Liver (tissue), 9 donors: Measurements from ENCODE around the gene HS3ST6. TPM values are rescaled to one million over a fixed set of nuclear protein-coding genes. Genes with fewer than 3 reads are reported as not detected.

Experiments
- DNase-seq: peaks from one replicate; pipeline ENCODE4 v3.0.0-alpha.2; 2017; ENCODE audit warnings: low spot score
- H3K27ac ChIP-seq, 2 donors: one replicate each; pipeline ENCODE4 v1.7.0; 2013; ENCODE audit warnings: inconsistent platforms in 2 of 2, low read length in 2 of 2, control low read depth in 1 of 2, low read depth in 1 of 2, mild to moderate bottlenecking in 1 of 2
- H3K27me3 ChIP-seq, 4 donors: one replicate each; pipeline versions ENCODE4 v1.6.1 to v1.7.0; 2013; ENCODE audit warnings: low read length in 3 of 4, inconsistent platforms in 1 of 4, mild to moderate bottlenecking in 1 of 4, moderate library complexity in 1 of 4; ENCODE audit not compliant: control insufficient read depth in 4 of 4, insufficient read depth in 4 of 4
- H3K36me3 ChIP-seq, 4 donors: one replicate each; pipeline versions ENCODE4 v1.6.1 to v1.7.0; 2013; ENCODE audit warnings: low read length in 3 of 4, mild to moderate bottlenecking in 3 of 4, low read depth in 1 of 4, moderate library complexity in 1 of 4; ENCODE audit not compliant: control insufficient read depth in 4 of 4, insufficient read depth in 3 of 4
- H3K4me1 ChIP-seq, 4 donors: one replicate each; pipeline versions ENCODE4 v1.6.1 to v1.7.0; 2013; ENCODE audit warnings: low read length in 3 of 4, mild to moderate bottlenecking in 3 of 4, moderate library complexity in 1 of 4; ENCODE audit not compliant: control insufficient read depth in 4 of 4, insufficient read depth in 4 of 4
- H3K4me3 ChIP-seq, 3 donors: one replicate each; pipeline versions ENCODE4 v1.6.1 to v1.7.0; 2013; ENCODE audit warnings: low read length in 3 of 3, control low read depth in 1 of 3, low read depth in 1 of 3, mild to moderate bottlenecking in 1 of 3
- H3K9ac ChIP-seq, 2 donors: one replicate each; pipeline ENCODE4 v1.7.0; 2013; ENCODE audit warnings: low read length in 2 of 2, mild to moderate bottlenecking in 2 of 2, moderate library complexity in 2 of 2, control low read depth in 1 of 2, low read depth in 1 of 2
- H3K9me3 ChIP-seq, 4 donors: one replicate each; pipeline versions ENCODE4 v1.6.1 to v1.7.0; 2013; ENCODE audit warnings: low read length in 3 of 4; ENCODE audit not compliant: control insufficient read depth in 4 of 4
- FOXA1 ChIP-seq: IDR thresholded peaks from 2 replicates; pipeline ENCODE4 v1.6.1; 2016; ENCODE audit warnings: antibody characterized with exemption
- FOXA2 ChIP-seq: IDR thresholded peaks from 2 replicates; pipeline ENCODE4 v1.6.1; 2016; ENCODE audit warnings: antibody characterized with exemption
- GABPA ChIP-seq, 2 donors: IDR thresholded peaks in 1 of 2; conservative IDR thresholded peaks in 1 of 2; 2 replicates each; pipeline ENCODE4 v1.6.1; 2016; ENCODE audit warnings: antibody characterized with exemption in 2 of 2, mild to moderate bottlenecking in 1 of 2, moderate library complexity in 1 of 2
- HNF4A ChIP-seq, 2 donors: conservative IDR thresholded peaks; 2 replicates each; pipeline ENCODE4 v1.6.1; 2016; ENCODE audit warnings: antibody characterized with exemption in 2 of 2, mild to moderate bottlenecking in 2 of 2
- HNF4G ChIP-seq: IDR thresholded peaks from 2 replicates; pipeline ENCODE4 v1.6.1; 2016; ENCODE audit warnings: antibody characterized with exemption
- JUND ChIP-seq, 2 donors: IDR thresholded peaks; 2 replicates each; pipeline ENCODE4 v1.6.1; 2016; ENCODE audit warnings: antibody characterized with exemption in 2 of 2
- NR2F2 ChIP-seq: IDR thresholded peaks from 2 replicates; pipeline ENCODE4 v1.6.1; 2016; ENCODE audit warnings: antibody characterized with exemption
- SP1 ChIP-seq: IDR thresholded peaks from 2 replicates; pipeline ENCODE4 v1.6.1; 2018; ENCODE audit warnings: antibody characterized with exemption, mild to moderate bottlenecking
- TAF1 ChIP-seq: conservative IDR thresholded peaks from 2 replicates; pipeline ENCODE4 v1.6.1; 2016; ENCODE audit warnings: antibody characterized with exemption, mild to moderate bottlenecking
- YY1 ChIP-seq: IDR thresholded peaks from 2 replicates; pipeline ENCODE4 v1.6.1; 2016; ENCODE audit warnings: antibody characterized with exemption, mild to moderate bottlenecking
- WGBS: extraction: QIAGEN DNeasy Blood & Tissue Kit; methylation state at CpG from one replicate; pipeline ENCODE4 v1.1.7; 2013; 5-methylcytosine and 5-hydroxymethylcytosine counted together
- polyA plus RNA-seq, 2 donors: library from polyadenylated mRNA; stranded (reverse) in 1 of 2; unstranded in 1 of 2; fragments of 200-250 nt in 1 of 2; fragments of >200 nt in 1 of 2; fragmentation: Nextera tagmentation in 1 of 2; extraction: Ambion mirVana in 1 of 2; gene quantifications; one replicate each; pipeline versions ENCODE4 v1.2.1 to v1.2.3, GENCODE V29; 2013 to 2015
- total RNA-seq, 2 donors: library from RNA; depleted of rRNA; stranded (reverse); fragments of >200 nt; gene quantifications; one replicate each; pipeline ENCODE4 v1.2.3, GENCODE V29; 2014
- TF ChIP-seq, protein P1 (sequence below): IDR thresholded peaks from 2 replicates; pipeline ENCODE4 v1.6.1; 2016; ENCODE audit warnings: antibody characterized with exemption
- TF ChIP-seq, protein P2 (sequence below): IDR thresholded peaks from 2 replicates; pipeline ENCODE4 v1.6.1; 2016; ENCODE audit warnings: antibody characterized with exemption
- TF ChIP-seq, protein P3 (sequence below): fragments of 150-350 bp; IDR thresholded peaks from 2 replicates; pipeline ENCODE4 v1.5.1; 2017; ENCODE audit warnings: improper control_type of control experiment, low read depth, low read length; ENCODE audit not compliant: missing input control
- donor health status: healthy.
- donor health status: healthy.
- donor health status: healthy.
- donor health status: healthy.
- donor health status: healthy.

Gene HS3ST6
- total and polyA plus RNA-seq, 4 donors = not detected

DNA sequence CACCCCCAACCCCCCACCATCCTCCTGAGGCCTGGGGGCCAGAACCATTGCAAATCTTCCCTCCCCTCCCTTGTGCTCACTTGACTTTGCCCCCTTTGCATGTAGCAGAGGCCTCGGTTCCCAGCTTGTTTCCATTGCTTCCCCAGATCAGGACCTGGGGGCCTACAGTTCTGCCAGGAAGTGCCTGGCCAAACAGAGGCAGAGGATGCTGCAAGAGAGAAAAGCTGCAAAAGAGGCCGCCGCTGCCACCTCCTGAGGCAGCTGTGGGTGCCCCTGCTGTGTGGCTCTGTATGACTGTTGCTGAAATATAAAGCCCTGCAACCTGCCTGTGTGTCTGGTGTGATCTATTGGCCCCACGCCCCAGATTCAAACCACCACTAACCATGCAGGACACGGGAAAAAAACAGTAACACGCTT is 43.4 kb upstream of the HS3ST6 start:
- H3K9me3 ChIP-seq = no peaks in the 10 kb centered on the region
- H3K36me3 ChIP-seq = peaks cover 0 to 26% (median 7%) of the 10 kb centered on the region in 4 donors
- no peak overlapping the region for H3K9ac ChIP-seq
- no peak overlapping the region for H3K4me3 ChIP-seq
- H3K27me3 ChIP-seq = no peaks in the 10 kb centered on the region
- no peak overlapping the region for H3K27ac ChIP-seq
- WGBS = 71% methylated on average over 6 of the region's 6 CpGs
- no peak for DNase-seq
- TF ChIP-seq, protein P1, sequence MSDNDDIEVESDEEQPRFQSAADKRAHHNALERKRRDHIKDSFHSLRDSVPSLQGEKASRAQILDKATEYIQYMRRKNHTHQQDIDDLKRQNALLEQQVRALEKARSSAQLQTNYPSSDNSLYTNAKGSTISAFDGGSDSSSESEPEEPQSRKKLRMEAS = no peak
- no peak for TF ChIP-seq HNF4G
- no peak for TF ChIP-seq NR2F2
- H3K4me1 ChIP-seq = peaks cover 7 to 38% (median 30%) of the 10 kb centered on the region in 4 donors

DNA sequence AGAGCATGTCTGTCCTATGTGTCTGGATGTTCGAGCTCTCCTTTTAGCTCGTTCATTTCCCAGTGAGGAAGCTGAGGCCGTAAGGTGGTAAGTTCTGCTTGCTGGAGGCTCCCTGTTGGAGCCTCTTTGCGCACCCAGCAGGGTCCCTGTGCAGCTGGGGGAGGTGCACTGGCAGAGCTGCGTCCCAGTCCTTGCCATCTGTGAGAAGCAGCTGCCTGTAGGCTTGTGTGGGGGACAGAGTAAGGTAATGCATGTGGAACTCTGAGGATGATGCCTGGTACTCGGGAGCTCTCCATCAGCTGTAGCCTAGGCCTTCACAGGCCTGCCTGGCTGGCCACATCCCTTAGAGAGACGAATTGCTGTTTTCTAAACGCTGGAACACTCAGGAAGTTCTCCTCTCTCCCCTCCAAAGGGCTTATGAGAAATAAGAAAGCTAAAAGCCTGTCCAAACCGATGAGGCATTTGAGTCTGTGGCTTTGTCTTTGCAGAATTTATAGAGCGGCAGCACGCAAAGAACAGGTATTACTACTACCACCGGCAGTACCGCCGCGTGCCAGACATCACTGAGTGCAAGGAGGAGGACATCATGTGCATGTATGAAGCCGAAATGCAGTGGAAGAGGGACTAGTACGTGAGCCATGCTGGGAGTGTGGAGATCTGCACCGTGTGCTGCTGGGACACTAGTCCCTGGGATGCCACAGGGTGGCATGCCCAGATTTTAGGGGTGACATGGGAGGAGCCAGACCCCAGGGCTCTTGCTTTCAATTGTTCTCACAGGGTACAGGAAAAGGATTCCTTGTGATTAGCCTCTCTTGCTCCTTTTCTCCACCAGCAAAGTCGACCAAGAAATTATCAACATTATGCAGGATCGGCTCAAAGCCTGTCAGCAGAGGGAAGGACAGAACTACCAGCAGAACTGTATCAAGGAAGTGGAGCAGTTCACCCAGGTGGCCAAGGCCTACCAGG is 42.7 kb upstream of the HS3ST6 start:
- Histone ChIP-seq H3K4me1 (peaks cover 7 to 37% (median 29%) of the 10 kb centered on the region in 4 donors), H3K9me3 (no peaks in the 10 kb centered on the region), H3K9ac (no peak overlapping the region), H3K27ac (no peak overlapping the region), H3K36me3 (peaks cover 0 to 26% (median 7%) of the 10 kb centered on the region in 4 donors), H3K4me3 (peak overlapping the region in 1 of 3 donors; percentile 80), H3K27me3 (no peaks in the 10 kb centered on the region)
- DNase-seq = no peak
- 70% methylated on average over 20 of the region's 20 CpGs for WGBS
- TF ChIP-seq, protein P1 = no peak
- TF ChIP-seq JUND (IDR thresholded peaks at IDR 0.05) (no peak), FOXA2 (no peak), SP1 (no peak), HNF4G (no peak), YY1 (no peak), TAF1 (no peak), HNF4A (conservative IDR thresholded peaks at IDR 0.05) (no peak), NR2F2 (no peak), FOXA1 (no peak), GABPA (IDR thresholded peaks at IDR 0.05 in 1 of 2, conservative IDR thresholded peaks at IDR 0.05 in 1 of 2) (no peak)
- TF ChIP-seq, protein P2, sequence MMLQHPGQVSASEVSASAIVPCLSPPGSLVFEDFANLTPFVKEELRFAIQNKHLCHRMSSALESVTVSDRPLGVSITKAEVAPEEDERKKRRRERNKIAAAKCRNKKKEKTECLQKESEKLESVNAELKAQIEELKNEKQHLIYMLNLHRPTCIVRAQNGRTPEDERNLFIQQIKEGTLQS = no peak
- TF ChIP-seq, protein P3, sequence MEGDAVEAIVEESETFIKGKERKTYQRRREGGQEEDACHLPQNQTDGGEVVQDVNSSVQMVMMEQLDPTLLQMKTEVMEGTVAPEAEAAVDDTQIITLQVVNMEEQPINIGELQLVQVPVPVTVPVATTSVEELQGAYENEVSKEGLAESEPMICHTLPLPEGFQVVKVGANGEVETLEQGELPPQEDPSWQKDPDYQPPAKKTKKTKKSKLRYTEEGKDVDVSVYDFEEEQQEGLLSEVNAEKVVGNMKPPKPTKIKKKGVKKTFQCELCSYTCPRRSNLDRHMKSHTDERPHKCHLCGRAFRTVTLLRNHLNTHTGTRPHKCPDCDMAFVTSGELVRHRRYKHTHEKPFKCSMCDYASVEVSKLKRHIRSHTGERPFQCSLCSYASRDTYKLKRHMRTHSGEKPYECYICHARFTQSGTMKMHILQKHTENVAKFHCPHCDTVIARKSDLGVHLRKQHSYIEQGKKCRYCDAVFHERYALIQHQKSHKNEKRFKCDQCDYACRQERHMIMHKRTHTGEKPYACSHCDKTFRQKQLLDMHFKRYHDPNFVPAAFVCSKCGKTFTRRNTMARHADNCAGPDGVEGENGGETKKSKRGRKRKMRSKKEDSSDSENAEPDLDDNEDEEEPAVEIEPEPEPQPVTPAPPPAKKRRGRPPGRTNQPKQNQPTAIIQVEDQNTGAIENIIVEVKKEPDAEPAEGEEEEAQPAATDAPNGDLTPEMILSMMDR = no peak
